HUDEP-2 (cell line): Measurements from ENCODE around the gene CEACAM6.
"Not testable (repeated sequence)": the region's sequence is repeated elsewhere in the genome, so short reads cannot be mapped to it uniquely, and the experiment has no call there.

Experiments
- DNase-seq, 76 experiments: peaks; one replicate each; lab custom pipeline; 2025; ENCODE audit not compliant: unreplicated experiment in 76 of 76; lab: John Stamatoyannopoulos, UW

Gene CEACAM6

GRCh38 chr19:41746593-41747227, 8.6 kb upstream of the CEACAM6 start:
- DNase-seq, result peak in 37 of 76 experiments; percentile 3 to 61 (median 23)

- DNase-seq, result no peak
Observed at GRCh38 chr19:41748012-41748411, 7.3 kb upstream of the CEACAM6 start.

- not testable (repeated sequence) for DNase-seq
Observed at GRCh38 chr19:41750248-41751134, 4.8 kb upstream of the CEACAM6 start.

GRCh38 chr19:41753159-41753558, 2.2 kb upstream of the CEACAM6 start:
- DNase-seq, result peak in 54 of 76 experiments; percentile 6 to 73 (median 42)

GRCh38 chr19:41753936-41754529, 1.3 kb upstream of the CEACAM6 start:
- DNase-seq, result peak in 53 of 76 experiments; percentile 13 to 77 (median 43)

GRCh38 chr19:41758846-41759245, 3.5 kb downstream of the CEACAM6 start:
- no peak for DNase-seq

- no peak for DNase-seq
Observed at GRCh38 chr19:41767115-41767514, 11.8 kb downstream of the CEACAM6 start.

GRCh38 chr19:41768105-41768504, 12.8 kb downstream of the CEACAM6 start:
- not testable (repeated sequence) for DNase-seq

- DNase-seq, result no peak
Observed at GRCh38 chr19:41769608-41770007, 14.3 kb downstream of the CEACAM6 start.

- no peak for DNase-seq
Observed at GRCh38 chr19:41771410-41771809, 16.1 kb downstream of the CEACAM6 start.

GRCh38 chr19:41774515-41774980, 19.2 kb downstream of the CEACAM6 start:
- DNase-seq, result no peak

- no peak for DNase-seq
Observed at GRCh38 chr19:41776700-41777099, 21.4 kb downstream of the CEACAM6 start.

GRCh38 chr19:41783612-41784011, 28.3 kb downstream of the CEACAM6 start:
- no peak for DNase-seq

GRCh38 chr19:41784312-41784711, 29.0 kb downstream of the CEACAM6 start:
- no peak for DNase-seq

GRCh38 chr19:41784743-41785142, 29.4 kb downstream of the CEACAM6 start:
- DNase-seq, result no peak

GRCh38 chr19:41785653-41786052, 30.3 kb downstream of the CEACAM6 start:
- peak in 57 of 76 experiments; percentile 9 to 70 (median 36) for DNase-seq

GRCh38 chr19:41787055-41787454, 31.7 kb downstream of the CEACAM6 start:
- DNase-seq, result no peak

- DNase-seq, result not testable (repeated sequence)
Observed at GRCh38 chr19:41788518-41788917, 33.2 kb downstream of the CEACAM6 start.

GRCh38 chr19:41789053-41789452, 33.7 kb downstream of the CEACAM6 start:
- DNase-seq, result not testable (repeated sequence)

- DNase-seq, result peak in 48 of 76 experiments; percentile 7 to 67 (median 34)
Observed at GRCh38 chr19:41792513-41793413, 37.4 kb downstream of the CEACAM6 start.
